Stimulated activated CD4-positive, alpha-beta T cell treated with anti-CD3 and anti-CD28 coated beads, Interleukin-2, amount 100 ng/mL, for 24 hours (primary cell): Measurements from ENCODE around the gene WDR74.
"Not testable (repeated sequence)": the region's sequence is repeated elsewhere in the genome, so short reads cannot be mapped to it uniquely, and the experiment has no call there.

Experiments
- DNase-seq, 2 donors: peaks; one replicate each; pipeline ENCODE4 v3.0.0-alpha.2; 2020

WDR74 gene

GRCh38 chr11:62840721-62841360, 1.5 kb upstream of the WDR74 start:
- DNase-seq, result peak; percentile 84 to 88

GRCh38 chr11:62835336-62835735, 4.1 kb downstream of the WDR74 start:
- no peak for DNase-seq

DNA sequence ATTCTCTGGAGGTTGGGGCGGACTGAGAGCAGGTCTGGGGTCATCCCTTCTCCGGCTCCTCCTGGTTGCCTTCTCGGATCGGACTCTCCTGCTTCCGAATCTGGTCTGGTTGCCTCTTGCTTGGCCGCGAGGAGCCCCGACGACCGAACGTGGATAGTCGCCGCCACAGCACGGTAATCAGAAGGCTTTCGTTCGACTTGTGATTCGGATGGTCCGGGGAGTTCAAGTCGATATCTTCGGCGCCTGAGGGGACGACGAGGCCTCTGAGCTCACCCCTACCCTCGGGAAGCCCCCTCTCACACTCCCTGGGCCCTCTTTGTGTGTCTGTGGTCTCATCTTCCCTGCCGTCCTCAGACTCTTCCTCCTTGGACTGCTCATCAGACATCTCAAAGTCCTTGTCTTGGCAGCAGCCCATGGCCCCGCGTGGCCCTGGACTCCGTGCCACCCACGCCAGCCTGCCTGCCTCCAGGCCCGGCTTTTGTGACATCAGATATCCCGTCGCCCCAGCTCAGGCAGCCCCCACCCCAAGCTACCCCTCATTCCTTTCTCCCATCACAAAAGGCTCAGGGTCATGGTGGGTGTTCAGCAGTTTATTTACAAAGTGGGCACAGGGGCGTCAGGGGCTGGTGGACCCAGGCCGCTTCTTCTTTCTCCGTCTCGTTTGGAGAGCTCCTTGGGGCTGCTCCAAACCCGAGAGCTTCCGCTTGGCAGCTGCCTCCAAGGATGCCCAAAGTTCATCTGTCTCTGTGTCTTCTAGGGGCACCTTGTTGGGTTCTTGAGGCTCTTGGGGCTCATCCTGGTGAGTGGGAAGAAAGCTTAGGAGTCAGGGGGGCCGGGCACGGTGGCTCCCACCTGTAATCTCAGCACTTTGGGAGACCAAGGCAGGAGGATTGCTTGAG, 6.8 kb downstream of the WDR74 start, which contains the start of gene TEX54:
TEX54 (minus strand) TSS at position 506 of the 899 bp plus-strand sequence.
- no peak for DNase-seq

- DNase-seq, result peak; percentile 100
These were observed 7.7 kb downstream of the WDR74 start, which contains the start of gene STX5 for GRCh38 chr11:62831520-62832335. Gene STX5 (minus strand): TSS chr11:62832051. CDS start chr11:62831243, 808 bp downstream.

GRCh38 chr11:62830904-62831519, 8.4 kb downstream of the WDR74 start:
- DNase-seq, result no peak

DNA sequence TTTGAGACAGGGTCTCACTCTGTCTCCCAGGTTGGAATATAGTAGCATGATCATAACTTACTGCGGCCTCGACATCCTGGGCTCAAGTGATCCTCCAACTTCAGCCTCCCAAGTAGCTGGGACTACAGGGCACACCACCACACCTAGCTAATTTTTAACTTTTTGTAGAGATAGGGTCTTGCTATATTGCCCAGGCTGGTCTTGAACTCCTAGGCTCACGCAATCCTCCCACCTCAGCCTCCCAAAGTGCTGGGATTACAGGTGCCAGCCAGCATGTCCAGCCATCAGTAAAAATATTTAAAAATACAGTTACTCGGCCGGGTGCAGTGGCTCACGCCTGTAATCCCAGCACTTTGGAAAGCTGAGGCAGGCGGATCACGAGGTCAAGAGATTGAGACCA, 11.3 kb downstream of the WDR74 start:
- not testable (repeated sequence) for DNase-seq

DNA sequence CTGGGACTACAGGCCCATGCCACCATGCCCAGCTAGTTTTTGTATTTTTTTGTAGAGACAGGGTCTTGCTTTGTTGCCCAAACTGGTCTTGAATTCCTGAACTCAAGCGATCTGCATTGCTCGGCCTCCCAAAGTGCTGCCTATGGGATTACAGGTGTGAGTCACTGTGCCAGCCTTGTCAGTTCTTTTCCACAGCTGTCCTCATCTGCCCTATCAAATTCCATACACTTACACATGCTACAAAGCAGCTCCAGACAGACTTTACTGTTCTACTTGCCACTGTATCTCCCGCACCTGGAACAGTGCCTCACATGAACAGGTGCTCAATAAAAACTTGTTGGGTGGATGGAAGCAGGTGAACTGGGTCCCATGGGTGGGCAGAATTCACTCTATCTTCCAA, 15.7 kb downstream of the WDR74 start:
- no peak for DNase-seq

GRCh38 chr11:62817129-62817528, 22.3 kb downstream of the WDR74 start:
- no peak for DNase-seq

DNA sequence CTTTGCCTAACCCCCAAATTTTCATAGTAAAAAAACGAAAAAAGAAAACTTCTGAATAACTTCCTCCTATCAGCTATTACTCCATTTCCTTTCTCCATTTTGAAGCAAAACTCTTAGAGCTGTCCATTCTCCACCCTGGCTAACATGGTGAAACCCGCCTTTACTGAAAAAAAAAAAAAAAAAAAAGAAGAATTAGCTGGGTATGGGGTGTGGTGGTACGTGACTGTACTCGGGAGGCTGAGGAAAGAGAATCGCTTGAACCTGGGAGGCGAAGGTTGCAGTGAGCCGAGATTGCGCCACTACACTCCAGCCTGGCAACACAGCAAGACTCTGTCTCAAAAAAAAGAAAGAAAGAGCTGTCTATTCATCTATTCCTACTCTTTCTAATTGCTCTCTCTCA, 22.8 kb downstream of the WDR74 start:
- no peak for DNase-seq

DNA sequence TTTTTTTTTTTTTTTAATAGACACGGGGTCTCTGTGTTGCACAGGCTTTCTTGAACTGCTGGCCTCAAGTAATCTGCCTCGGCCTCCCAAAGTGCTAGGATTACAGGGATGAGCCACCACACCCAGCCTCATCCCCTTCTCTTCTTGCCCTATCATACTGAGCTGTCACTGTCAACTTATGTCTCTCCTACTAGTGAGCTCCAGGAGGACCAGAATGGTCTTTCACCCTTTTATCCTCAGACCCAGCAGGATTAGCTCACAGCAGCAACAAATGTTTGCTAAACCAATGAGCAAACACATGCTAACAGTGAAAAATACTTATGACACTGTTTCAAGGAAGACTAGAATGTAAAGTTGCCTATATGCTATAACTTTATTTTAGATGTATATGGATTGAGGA, 27.7 kb downstream of the WDR74 start:
- DNase-seq, result no peak

- no peak for DNase-seq
These were observed 28.6 kb downstream of the WDR74 start for GRCh38 chr11:62810748-62811147.

DNA sequence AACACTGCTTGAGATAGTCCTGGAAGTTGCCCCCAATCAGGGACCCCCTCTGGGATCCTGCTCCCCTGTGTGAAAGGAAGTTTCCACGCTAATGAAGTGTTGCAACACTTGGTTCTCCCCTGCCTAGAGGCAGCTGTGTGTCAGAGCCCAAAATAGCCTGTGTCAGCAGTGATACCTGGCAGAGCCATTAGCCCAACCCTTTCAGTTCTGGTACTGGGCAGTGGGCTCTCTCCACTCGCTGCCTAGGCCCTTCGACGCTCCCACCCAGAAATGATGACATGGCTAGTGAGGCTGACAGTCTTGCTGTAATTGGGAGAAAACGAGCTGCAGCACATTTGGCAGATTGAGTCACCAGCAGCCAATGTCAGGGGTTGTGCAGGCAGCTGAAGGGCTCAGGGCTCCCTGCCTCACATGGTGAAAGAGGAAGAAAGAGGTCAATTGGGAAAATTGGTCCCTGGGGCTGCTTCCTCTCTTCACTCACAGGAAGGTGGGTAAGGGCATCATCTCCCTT, 32.7 kb downstream of the WDR74 start:
- DNase-seq, result no peak

GRCh38 chr11:62805961-62806441, 33.4 kb downstream of the WDR74 start:
- peak; percentile 27 to 34 for DNase-seq

- DNase-seq, result peak; percentile 96
These were observed 34.1 kb downstream of the WDR74 start, which contains the start of gene NXF1 for GRCh38 chr11:62805076-62805892. Gene NXF1 (minus strand): TSS chr11:62805440. CDS start chr11:62805356, 84 bp downstream.

GRCh38 chr11:62804310-62805075, 34.9 kb downstream of the WDR74 start:
- peak in 1 of 2 donors; percentile 39 for DNase-seq

DNA sequence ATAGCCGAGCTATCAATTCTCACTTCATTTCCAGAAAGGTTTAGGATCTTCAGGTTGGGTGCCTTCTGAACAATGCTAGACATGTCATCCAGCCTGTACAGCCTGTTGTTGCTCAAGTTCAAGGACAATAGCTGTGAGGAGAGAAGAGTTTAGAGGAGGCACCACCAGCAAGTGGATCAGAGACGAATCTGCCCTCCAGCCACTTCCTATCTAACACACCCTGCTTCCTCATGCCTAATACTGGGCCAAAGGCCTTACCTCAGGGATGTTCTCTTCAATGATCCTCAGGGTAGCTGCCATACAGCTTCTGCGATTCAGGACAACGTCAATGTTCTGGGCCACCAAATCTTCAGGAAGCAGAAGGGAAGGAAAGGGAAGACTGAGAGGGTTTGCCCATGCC, 38.3 kb downstream of the WDR74 start:
- DNase-seq, result no peak

DNA sequence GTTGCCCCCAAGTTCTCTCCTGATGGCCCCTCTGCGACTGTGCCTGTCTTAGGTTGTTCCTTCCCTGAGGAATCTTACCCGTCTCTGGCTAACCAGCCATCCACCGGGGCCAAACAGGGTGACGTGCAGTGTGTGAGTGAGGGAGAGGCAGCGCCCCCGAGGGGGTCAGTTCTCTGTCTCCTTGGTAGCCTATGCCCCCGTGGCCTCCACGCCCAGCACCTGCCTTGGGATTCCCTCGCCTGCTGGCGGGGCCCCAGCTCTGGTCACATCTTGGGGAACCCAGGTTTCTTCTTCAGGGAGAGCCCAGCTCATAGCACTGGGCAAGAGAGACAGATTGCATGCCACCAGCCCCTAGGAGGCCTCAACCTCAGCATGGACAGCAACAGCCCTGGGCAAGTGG, 39.9 kb downstream of the WDR74 start:
- DNase-seq, result no peak

- DNase-seq, result no peak
These were observed 43.1 kb downstream of the WDR74 start for GRCh38 chr11:62796281-62796680.

GRCh38 chr11:62794201-62794775, 45.1 kb downstream of the WDR74 start:
- no peak for DNase-seq

- no peak for DNase-seq
These were observed 47.2 kb downstream of the WDR74 start for GRCh38 chr11:62792202-62792575.
